COLO829 (cell line): Measurements from ENCODE around the gene RPL10.

ENCODE experiments used
- DNase-seq: peaks from one replicate; pipeline ENCODE4 v3.0.0; 2012; ENCODE audit warnings: low spot score

RPL10 gene

DNA sequence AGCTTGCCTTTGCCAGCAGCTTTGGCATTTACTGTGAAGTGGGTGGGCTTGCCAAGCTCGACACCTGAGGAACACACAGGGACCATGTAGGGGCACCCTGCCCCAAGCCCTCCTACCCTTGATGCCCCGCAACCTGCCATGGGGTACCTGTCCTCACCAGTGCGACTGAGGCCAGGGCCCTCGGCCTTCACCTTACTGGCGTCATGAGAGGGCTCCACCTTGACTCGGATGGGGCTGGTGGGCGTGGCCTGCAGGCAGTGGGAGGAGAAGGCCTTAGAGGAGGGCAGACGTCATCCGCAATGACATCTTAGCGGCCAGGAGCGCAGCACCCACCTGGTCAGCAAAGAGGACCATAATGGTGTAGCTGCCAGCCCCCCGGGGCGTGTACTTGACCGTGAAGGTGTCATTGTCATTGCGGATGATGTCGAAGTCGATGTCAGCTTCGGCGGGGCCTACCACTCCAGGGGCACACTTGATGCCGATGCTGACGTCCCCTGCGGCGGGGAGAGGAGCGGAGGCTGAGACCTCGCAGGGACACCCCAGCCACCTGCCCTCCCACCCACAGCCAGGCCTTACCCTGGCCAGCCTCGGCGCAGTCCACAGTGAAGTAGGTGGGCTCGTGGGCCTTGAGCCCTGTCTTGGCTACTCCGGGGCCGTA lies 36.0 kb upstream of the RPL10 start:
- no peak for DNase-seq

DNA sequence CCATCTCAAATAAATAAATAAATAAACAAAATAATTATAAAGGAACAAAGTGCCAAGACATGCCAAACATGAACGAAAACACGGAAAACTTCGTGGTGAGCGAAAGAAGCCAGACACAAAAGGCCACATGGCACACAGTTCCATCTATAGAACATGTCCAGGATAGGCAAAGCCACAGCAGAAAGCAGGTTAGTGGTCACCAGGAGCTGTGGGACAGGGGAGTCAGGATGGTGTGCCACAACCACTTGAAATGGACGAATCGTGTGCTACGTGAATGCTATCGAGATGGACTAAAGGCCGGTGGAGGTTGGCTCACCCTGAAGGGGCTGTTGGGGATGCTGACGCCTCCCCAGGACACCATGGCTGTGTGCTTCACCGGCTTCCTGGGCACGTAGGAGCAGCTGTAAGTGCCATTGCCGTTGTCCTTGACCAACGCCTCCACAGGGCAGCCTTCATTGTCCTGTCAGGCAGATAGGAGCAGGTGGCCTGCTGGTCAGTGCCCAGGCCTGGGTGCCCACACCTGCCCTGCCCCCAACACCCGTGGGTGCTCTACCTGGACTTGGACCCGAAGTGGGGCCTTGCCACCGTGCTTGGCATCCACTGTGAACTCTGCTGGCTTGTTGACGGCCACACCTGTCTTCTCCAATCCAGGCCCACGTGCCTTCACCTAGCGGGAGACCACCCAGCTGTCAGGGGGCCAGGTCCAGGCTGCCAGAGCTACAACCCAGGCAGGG lies 34.3 kb upstream of the RPL10 start:
- DNase-seq: no peak

- DNase-seq: no peak
Measured at GRCh38 chrX:154365052-154365600, 33.1 kb upstream of the RPL10 start.

GRCh38 chrX:154365997-154366665 lies 32.0 kb upstream of the RPL10 start:
- DNase-seq: no peak

GRCh38 chrX:154366666-154367055 lies 31.5 kb upstream of the RPL10 start:
- DNase-seq: no peak

DNA sequence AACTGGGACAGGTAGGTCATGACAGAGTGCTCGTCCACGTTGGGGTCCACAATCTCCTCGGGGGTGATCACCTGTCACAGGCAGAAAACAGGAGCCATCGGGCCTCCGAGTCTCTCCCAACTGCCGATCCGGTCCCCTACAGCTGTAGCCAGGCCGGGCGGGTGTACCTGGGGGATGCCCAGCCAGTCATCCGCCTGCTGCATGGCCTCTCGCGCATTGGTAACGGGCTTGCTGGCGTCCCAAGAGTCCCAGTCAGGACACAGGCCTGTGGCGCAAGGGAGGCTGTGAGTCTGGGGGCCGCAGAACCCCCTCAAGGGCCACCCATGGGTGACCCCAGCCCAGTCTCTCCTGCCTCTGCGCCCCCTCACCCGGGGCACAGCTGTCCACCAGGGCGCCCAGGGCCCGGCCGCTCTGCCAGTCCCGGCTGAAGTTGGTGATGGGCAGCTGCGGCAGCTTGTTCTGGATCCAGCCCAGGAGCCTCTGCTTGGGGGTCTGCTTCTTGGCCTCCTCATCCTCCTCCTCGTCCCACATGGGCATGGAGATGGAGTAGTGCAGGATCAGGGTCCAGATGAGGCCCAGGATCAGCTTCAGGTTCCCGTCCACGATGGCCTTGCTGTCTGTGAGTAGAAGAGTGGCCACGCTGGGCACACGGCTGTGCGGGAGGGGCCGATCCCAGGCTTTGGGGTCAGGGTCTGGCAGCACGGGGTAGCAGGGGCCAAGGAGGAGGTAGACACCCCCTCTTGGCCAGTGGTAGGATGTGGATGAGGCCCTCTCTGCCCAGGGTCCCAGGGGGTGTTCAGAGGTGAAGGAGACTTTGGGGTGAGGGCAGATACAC lies 30.5 kb upstream of the RPL10 start:
- no peak for DNase-seq

- peak; percentile 85 for DNase-seq
Measured at GRCh38 chrX:154368630-154369448, 29.3 kb upstream of the RPL10 start.

DNA sequence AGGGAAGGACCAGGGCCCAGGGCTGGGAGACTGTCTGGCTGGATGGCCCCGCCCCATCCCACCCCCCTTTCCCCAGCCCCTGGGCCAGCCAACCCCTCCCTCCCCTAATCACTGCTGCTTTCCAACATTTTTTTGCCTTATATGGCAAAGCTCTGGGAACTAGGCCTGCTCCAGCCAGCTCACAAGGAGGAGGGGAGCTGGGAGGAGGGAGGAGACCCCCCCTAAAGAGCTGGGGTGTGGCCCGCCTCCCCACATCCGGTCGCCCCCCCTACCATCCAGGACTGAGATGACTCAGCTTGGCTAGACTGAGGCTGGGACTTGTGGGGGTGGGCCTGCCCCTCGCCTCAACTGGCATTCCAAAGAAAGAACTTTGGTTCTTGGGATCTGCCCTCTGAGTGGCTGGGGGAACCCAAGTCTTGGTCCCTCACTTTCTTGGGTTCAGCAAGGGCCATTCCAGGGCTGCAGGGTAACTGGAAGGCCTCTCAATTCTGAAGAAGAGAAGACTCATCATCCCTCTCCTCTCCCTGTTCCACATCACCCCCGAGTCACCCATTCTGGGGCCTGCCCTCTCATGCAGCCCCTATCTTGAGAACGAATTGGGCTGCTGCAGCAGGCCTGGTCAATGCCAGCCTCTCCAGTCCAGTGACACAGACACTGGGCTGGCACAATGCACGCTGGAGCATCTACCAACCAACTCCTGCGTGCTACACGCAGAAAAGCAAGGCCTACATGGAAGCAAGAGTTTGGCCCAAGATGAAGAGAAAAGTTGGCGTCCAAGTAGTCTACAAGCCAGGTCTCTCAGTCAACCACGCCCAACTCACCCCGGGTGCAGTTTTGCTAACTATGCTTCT lies 28.5 kb upstream of the RPL10 start:
- DNase-seq: peak; percentile 88

- no peak for DNase-seq
Measured at GRCh38 chrX:154370300-154371016, 27.7 kb upstream of the RPL10 start.

DNA sequence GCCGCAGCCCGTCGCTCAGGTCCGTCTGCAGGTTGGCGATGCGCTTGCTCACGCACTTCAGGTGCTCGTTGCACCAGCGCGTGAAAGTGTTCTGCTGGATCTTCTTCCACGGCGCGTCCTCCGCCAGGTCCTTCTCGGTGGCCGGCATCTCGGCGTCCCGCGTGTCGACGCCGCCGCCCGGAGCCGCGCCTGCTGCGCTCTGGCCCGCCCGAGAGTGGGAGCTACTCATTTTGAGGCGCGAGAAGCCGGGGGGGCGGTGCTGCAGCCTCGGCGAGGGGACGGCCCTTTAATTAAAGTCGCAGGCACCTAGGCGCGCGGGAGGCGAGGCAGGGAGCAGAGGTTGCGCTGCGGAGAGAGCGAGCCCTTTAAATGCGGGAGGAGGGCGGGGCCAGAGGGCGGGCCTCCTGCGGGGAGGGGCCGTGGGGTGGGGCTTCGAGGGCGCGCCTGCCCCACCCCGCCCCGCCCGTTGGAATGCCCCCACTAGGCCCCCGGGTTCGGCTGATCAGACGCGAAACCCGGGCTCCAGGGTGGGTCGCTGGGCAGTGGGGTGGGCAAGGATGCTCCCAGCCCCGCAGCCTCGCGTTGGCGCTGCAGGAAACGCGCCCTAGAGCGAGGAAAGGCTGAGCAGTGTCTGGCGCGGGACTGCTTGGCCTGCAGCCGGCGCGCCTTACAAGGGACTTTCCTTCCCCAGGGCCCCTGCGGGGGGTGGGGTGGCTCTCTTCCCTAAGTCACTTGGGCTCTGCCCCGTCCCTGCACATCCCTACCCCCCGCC lies 27.0 kb upstream of the RPL10 start:
- DNase-seq: peak; percentile 83

DNA sequence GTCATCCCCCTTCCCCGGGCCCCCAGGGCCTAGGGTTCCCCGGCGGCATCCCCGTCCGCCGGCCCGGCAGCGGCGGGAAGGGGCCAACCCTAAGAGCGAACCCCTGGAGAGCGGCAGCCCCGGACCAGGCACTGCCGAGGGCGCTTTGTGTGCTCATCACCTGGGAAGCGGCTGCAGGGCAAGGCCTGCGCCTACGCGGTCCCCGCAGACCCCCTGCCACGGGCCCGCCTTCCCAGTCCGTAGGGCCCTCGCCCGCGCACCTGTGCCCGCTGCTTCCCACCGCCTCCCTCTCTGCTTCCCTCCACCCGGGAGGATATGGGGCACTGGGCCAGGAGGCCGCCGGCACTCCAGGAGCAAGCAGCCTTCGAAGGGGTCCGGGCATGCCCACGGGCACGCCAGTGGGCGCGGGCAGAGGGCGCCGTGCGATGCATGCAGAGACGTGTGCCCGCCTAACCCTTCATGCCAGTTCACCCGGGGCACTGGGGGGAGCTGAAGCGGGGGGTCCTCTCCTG lies 26.3 kb upstream of the RPL10 start:
- no peak for DNase-seq

GRCh38 chrX:154372612-154373022 lies 25.6 kb upstream of the RPL10 start:
- DNase-seq: no peak

DNA sequence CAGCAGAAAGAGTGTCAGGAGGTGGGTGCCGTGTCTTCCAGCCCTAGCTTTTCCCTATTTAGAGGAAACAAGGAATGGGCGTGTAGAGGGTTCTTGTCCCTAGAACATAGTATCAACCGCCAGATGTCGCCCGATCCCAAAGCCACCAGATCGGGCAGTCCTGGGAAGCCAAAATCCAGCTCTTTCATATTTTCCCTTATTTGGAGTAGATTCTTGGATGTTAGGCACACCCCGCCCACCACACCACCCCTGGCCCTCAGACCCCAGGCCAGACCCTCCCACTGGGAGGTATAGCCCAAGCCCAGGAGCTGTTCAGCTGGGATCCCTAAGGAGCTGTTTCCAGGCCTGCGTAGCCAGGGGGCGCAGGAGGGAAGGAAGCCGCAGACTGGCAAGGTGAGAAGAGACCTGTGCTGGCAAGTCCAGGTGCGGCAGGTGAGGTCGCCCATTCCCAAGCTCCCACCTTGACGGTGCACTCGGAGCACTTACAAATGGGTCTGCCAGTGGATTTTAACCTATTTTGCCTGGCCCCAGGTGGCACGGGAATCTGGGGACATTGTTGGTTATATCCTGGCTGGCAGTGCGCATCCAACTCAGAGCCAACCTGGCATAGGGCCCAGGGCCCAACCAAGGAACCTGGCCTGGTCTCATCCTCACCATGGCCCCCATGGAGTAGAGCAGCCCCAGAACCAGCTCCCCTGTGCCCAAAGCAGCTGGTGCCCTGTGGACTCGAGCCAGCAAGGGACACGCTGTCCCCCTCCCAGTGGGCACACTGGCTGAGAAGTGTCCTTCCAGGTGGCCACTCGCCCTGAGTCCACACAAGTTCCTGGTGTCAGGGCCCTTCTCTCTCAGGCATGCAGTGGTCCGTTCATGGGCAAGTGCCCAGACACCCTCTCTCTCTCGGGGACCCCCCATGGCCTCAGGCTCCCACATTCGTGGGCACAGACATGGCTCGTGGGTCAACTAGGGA lies 24.6 kb upstream of the RPL10 start:
- DNase-seq: no peak

GRCh38 chrX:154374313-154375155 lies 23.6 kb upstream of the RPL10 start, which contains the start of gene FLNA:
Gene FLNA, minus strand, starts transcription at chrX:154374634. Its CDS starts 3,389 bp downstream, at chrX:154371245.
- no peak for DNase-seq

- no peak for DNase-seq
Measured at GRCh38 chrX:154375156-154375504, 23.0 kb upstream of the RPL10 start.

- DNase-seq: no peak
Measured at GRCh38 chrX:154376774-154377173, 21.4 kb upstream of the RPL10 start.
